Panc1 (cell line): ENCODE data around the gene OR51F1. TPM values are rescaled to one million over a fixed set of nuclear protein-coding genes. Genes with fewer than 3 reads are reported as not detected.

Experiments used
- ATAC-seq: fragments of 200-7000 bp; cut with Tn5 transposase; 2 replicates; pipeline ENCODE4 v1.9.1; 2020; ENCODE audit warnings: mild to moderate bottlenecking, moderate library complexity
- BruUV-seq: library from RNA; stranded (reverse); fragments of 400-500 nt; replicated peaks from 2 replicates; lab custom pipeline; 2021; lab: Mats Ljungman, UMichigan
- CTCF ChIA-PET: fragments of 300-600 bp; sonication (Branson Sonifier 250); formaldehyde crosslinking; loops from one replicate; lab custom pipeline; 2022; ENCODE audit warnings: antibody characterized with exemption; lab: Charles Lee
- POLR2A ChIA-PET: fragments of 300-600 bp; sonication (Branson Sonifier 250); formaldehyde crosslinking; loops from one replicate; lab custom pipeline; 2022; ENCODE audit warnings: antibody characterized with exemption; lab: Charles Lee
- DNase-seq: peaks from one replicate; pipeline ENCODE4 v3.0.0-alpha.2; 2010; ENCODE audit warnings: low read depth, low spot score
- H3K27ac ChIP-seq: 2 replicates; pipeline ENCODE4 v1.5.1; 2011; ENCODE audit warnings: mild to moderate bottlenecking, low read length, inconsistent platforms
- H3K27me3 ChIP-seq: fragments of 200-500 bp; sonication (Bioruptor generic); 2 replicates; pipeline ENCODE4 v1.6.0; 2014; ENCODE audit warnings: low read length, inconsistent platforms; ENCODE audit not compliant: control insufficient read depth, insufficient read depth
- H3K36me3 ChIP-seq: fragments of 200-500 bp; sonication (Bioruptor generic); 2 replicates; pipeline ENCODE4 v1.5.1; 2014; ENCODE audit warnings: inconsistent platforms, mild to moderate bottlenecking, low read length, moderate library complexity; ENCODE audit not compliant: control insufficient read depth, insufficient read depth
- H3K4me1 ChIP-seq: 2 replicates; pipeline ENCODE4 v1.5.1; 2011; ENCODE audit warnings: inconsistent platforms, mild to moderate bottlenecking, low read length, moderate library complexity; ENCODE audit not compliant: control insufficient read depth, insufficient read depth
- H3K4me3 ChIP-seq, 2 experiments: 2 replicates each; pipeline ENCODE4 v1.5.1; 2011 to 2012; ENCODE audit warnings: low read depth in 2 of 2, low read length in 2 of 2, mild to moderate bottlenecking in 2 of 2, inconsistent platforms in 1 of 2, moderate library complexity in 1 of 2
- H3K9me3 ChIP-seq: fragments of 200-500 bp; sonication (Bioruptor generic); 2 replicates; pipeline ENCODE4 v1.5.1; 2014; ENCODE audit warnings: low read depth, mild to moderate bottlenecking, inconsistent platforms, low read length, moderate library complexity; ENCODE audit not compliant: control insufficient read depth, insufficient read depth
- CTCF ChIP-seq: fragments of 450-650 bp; IDR thresholded peaks from 2 replicates; pipeline ENCODE4 v1.5.1; 2017; ENCODE audit warnings: mild to moderate bottlenecking
- POLR2AphosphoS5 ChIP-seq: IDR thresholded peaks from 2 replicates; pipeline ENCODE4 v1.6.1; 2012; ENCODE audit warnings: mild to moderate bottlenecking, low read depth, low read length, moderate library complexity
- REST ChIP-seq, 2 experiments: IDR thresholded peaks; 2 replicates each; pipeline ENCODE4 v1.6.1; 2011 to 2012; ENCODE audit warnings: low read depth in 2 of 2, control low read depth in 1 of 2, low read length in 1 of 2, mild to moderate bottlenecking in 1 of 2, moderate library complexity in 1 of 2; ENCODE audit not compliant: insufficient read depth in 1 of 2
- SIN3A ChIP-seq: IDR thresholded peaks from 2 replicates; pipeline ENCODE4 v1.6.1; 2012; ENCODE audit warnings: low read depth, mild to moderate bottlenecking, low read length, moderate library complexity, borderline replicate concordance; ENCODE audit not compliant: insufficient read depth
- TCF7L2 ChIP-seq: IDR thresholded peaks from 2 replicates; pipeline ENCODE4 v1.6.1; 2011; ENCODE audit warnings: mild to moderate bottlenecking, low read depth, low read length, inconsistent platforms
- in situ Hi-C: cut with HindIII; loops from 2 replicates; pipeline ENCODE4 v1.10.0; 2016; ENCODE audit warnings: low sequenced_read_pairs, low pct_unique_long_range_greater_than_20kb
- intact Hi-C: fragments of 100-400 bp; cut with micrococcal nuclease; formaldehyde crosslinking; loops from one replicate; pipeline ENCODE4 v1.10.0; 2022; ENCODE audit not compliant: unreplicated experiment
- total RNA-seq: library from RNA; stranded (reverse); gene quantifications from one replicate; pipeline ENCODE4 v1.2.1, GENCODE V29; 2021; ENCODE audit not compliant: unreplicated experiment

The OR51F1 gene
- total RNA-seq, 1 experiment from 2014 or later, result not detected

GRCh38 chr11:4766420-4767043, 3.2 kb downstream of the OR51F1 start:
- H3K27me3 ChIP-seq, result no peaks in the 10 kb centered on the region
- in situ Hi-C loops (no loop called here), intact Hi-C loops (no loop called here)
- H3K9me3 ChIP-seq, result no peaks in the 10 kb centered on the region
- DNase-seq (no peak), ATAC-seq (no peak)
- no TSS peak for BruUV-seq
- CTCF ChIA-PET, result no interaction called here
- no peak overlapping the region for H3K4me3 ChIP-seq
- H3K36me3 ChIP-seq, result no peaks in the 10 kb centered on the region
- TF ChIP-seq POLR2AphosphoS5, result no peak
- TF ChIP-seq REST (IDR thresholded peaks at IDR 0.05; ENCODE audit: insufficient read depth in 1 of 2, low read depth in 2 of 2, low read length in 1 of 2), result no peak
- no peak for TF ChIP-seq TCF7L2
- TF ChIP-seq CTCF, result no peak
- no peak for TF ChIP-seq SIN3A
- H3K27ac ChIP-seq, result no peak overlapping the region
- POLR2A ChIA-PET, result no interaction called here
- no peaks in the 10 kb centered on the region for H3K4me1 ChIP-seq

- no peak for ATAC-seq
- H3K9me3 ChIP-seq, result no peaks in the 10 kb centered on the region
Observed at GRCh38 chr11:4763096-4763495, 6.6 kb downstream of the OR51F1 start.

More at GRCh38 chr11:4763096-4763495, 6.6 kb downstream of the OR51F1 start:
- no peak for DNase-seq
- Histone ChIP-seq H3K36me3 (no peaks in the 10 kb centered on the region), H3K4me1 (no peaks in the 10 kb centered on the region), H3K27ac (no peak overlapping the region), H3K27me3 (no peaks in the 10 kb centered on the region), H3K4me3 (no peak overlapping the region)
- ChIA-PET POLR2A (no interaction called here), CTCF (no interaction called here)
- no TSS peak for BruUV-seq
- TF ChIP-seq CTCF (no peak), POLR2AphosphoS5 (no peak), SIN3A (no peak), REST (IDR thresholded peaks at IDR 0.05; ENCODE audit: insufficient read depth in 1 of 2, low read depth in 2 of 2, low read length in 1 of 2) (no peak), TCF7L2 (no peak)
- in situ Hi-C loops (no loop called here), intact Hi-C loops (no loop called here)
